ENCODE data around the gene KCNK17. TPM values are rescaled to one million over a fixed set of nuclear protein-coding genes. Genes with fewer than 3 reads are reported as not detected.

The KCNK17 gene
- total RNA-seq, 1 experiment from 2014 or later: not detected

DNA sequence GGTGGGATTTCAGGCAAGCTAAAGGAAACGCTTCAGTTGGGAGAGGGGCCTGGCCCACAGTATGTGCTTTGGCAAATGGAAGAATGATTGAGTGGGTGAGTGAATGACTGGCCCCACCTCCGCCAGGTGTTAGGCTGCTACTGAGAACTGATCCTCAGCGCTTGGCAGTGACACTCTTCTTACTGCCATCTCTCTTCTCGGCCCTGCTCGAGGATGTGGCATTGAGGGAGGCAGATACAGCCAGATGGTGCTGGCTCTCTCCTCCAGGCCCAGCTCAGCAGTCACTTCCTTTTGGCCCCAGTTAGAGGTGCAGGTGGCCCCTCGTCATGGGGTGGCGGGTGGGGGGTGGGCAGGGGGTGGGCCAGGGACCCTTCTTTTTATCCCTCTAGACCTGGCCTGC, 46.0 kb downstream of the KCNK17 start:
- Histone ChIP-seq H3K9me2 (ENCODE audit: insufficient read depth) (no peaks in the 10 kb centered on the region), H3K4me3 (replicated peaks in 1 of 2; ENCODE audit: low read depth in 1 of 2, low read length in 2 of 2) (no peak overlapping the region), H3K4me2 (ENCODE audit: low read length) (no peak overlapping the region), H3K9me3 (ENCODE audit: control insufficient read depth in 1 of 2, insufficient read depth in 1 of 2, low read depth in 1 of 2, low read length in 2 of 2) (no peaks in the 10 kb centered on the region), H3K79me2 (ENCODE audit: insufficient read depth, low read length) (no peaks in the 10 kb centered on the region), H3K9ac (ENCODE audit: low read length) (no peak overlapping the region), H4K20me1 (ENCODE audit: insufficient read depth) (no peaks in the 10 kb centered on the region), H3K4me1 (ENCODE audit: control insufficient read depth in 1 of 2, insufficient read depth in 2 of 2, low read length in 2 of 2) (no peaks in the 10 kb centered on the region), H3K27me3 (ENCODE audit: insufficient read depth, low read length) (no peaks in the 10 kb centered on the region), H2AFZ (ENCODE audit: low read depth, low read length, poor library complexity, severe bottlenecking) (no peak overlapping the region), H3K27ac (ENCODE audit: low read depth, low read length) (no peak overlapping the region), H3K36me3 (ENCODE audit: control insufficient read depth in 1 of 2, insufficient read depth in 2 of 2, low read length in 2 of 2) (no peaks in the 10 kb centered on the region)
- ChIA-PET POLR2A (no interaction called here), CTCF (no interaction called here), RAD21 (ENCODE audit: low non-redundant PET in 1 of 2, low total read pairs in 2 of 2, uncharacterized antibody in 2 of 2, unreplicated experiment in 2 of 2) (no interaction called here)
- intact Hi-C loops (cut with micrococcal nuclease): no loop called here
- no peak for DNase-seq (ENCODE audit: low read depth, low spot score)
- ATAC-seq: no peak
- no TSS peak for BruUV-seq (replicated peaks)
- TF ChIP-seq POLR2AphosphoS5 (IDR thresholded peaks at IDR 0.05; ENCODE audit: low read depth, low read length) (no peak), RAD21 (IDR thresholded peaks at IDR 0.05; ENCODE audit: low read depth) (no peak), JUND (IDR thresholded peaks at IDR 0.05) (no peak), SIN3A (IDR thresholded peaks at IDR 0.05; ENCODE audit: low read depth) (no peak), CEBPB (IDR thresholded peaks at IDR 0.05; ENCODE audit: low read depth) (no peak), ELF1 (IDR thresholded peaks at IDR 0.05; ENCODE audit: borderline replicate concordance, low read depth) (no peak), CBX3 (IDR thresholded peaks at IDR 0.05; ENCODE audit: low read depth) (no peak)
- TF ChIP-seq, protein P1, sequence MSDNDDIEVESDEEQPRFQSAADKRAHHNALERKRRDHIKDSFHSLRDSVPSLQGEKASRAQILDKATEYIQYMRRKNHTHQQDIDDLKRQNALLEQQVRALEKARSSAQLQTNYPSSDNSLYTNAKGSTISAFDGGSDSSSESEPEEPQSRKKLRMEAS (IDR thresholded peaks at IDR 0.05): no peak
- TF ChIP-seq, protein P2, sequence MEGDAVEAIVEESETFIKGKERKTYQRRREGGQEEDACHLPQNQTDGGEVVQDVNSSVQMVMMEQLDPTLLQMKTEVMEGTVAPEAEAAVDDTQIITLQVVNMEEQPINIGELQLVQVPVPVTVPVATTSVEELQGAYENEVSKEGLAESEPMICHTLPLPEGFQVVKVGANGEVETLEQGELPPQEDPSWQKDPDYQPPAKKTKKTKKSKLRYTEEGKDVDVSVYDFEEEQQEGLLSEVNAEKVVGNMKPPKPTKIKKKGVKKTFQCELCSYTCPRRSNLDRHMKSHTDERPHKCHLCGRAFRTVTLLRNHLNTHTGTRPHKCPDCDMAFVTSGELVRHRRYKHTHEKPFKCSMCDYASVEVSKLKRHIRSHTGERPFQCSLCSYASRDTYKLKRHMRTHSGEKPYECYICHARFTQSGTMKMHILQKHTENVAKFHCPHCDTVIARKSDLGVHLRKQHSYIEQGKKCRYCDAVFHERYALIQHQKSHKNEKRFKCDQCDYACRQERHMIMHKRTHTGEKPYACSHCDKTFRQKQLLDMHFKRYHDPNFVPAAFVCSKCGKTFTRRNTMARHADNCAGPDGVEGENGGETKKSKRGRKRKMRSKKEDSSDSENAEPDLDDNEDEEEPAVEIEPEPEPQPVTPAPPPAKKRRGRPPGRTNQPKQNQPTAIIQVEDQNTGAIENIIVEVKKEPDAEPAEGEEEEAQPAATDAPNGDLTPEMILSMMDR (IDR thresholded peaks at IDR 0.05 in 2 of 3, conservative IDR thresholded peaks at IDR 0.05 in 1 of 3; ENCODE audit: borderline replicate concordance in 1 of 3, insufficient read depth in 1 of 3, low read depth in 2 of 3, low read length in 2 of 3): no peak
